ENCODE measurements around the gene GAS7.

DNA sequence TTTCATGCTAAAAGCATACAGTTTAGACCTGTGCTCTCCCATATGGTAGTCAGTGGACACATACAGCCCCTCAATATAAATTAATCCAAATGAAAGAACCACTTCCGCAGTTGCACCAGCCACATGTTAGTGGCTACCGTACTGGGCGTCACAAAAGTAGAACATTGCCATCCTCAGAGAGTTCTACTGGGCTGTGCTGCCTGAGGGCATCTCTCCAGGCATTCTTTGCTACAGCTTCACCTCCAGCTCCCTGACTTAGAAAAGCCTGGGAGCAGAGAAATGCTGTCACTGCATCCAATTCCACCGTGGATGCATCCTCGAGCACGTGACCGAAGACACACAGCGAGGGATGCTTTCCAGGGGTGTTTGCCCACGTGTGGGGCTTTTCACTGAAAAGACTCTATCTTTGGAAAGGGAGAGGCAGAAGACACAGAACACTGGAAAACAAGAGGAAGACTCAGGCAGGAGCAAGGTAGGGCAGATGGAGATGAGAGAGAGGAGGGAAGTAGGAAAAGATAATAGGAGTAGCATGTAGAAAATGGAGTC lies 86.4 kb downstream of the GAS7 start:
- TF ChIP-seq CTCF (IDR thresholded peaks at IDR 0.05; ENCODE audit: poor library complexity) (no peak), EZH2 (IDR thresholded peaks at IDR 0.05; ENCODE audit: borderline replicate concordance) (no peak), EZH2phosphoT487 (IDR thresholded peaks at IDR 0.05; ENCODE audit: low read depth, severe bottlenecking, unreplicated experiment) (no peak)
